ENCODE data around the gene FAM120B.

Gene FAM120B

DNA sequence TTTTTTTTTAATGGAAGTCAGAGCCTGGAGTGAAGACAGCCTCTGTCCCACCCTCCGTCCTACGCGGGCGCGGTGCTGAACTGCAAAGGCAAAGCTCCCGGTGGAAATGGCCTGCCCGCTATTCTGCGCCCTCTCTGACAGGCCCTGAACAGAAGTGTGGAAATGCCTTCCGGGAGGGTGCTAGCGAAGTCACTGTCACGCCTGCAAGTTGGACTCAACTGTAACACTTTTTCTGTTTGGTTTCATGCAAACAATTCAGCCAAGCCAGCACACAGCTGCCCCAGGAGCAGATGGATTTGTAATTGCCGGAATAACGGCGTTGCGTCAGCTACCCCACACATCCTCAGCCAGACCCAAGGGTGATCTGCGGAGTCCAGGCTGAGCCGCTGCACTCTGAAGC, 138.9 kb downstream of the FAM120B start:
- Mint-ChIP-seq H3K4me1 (ENCODE audit: low read depth) (no peaks in the 10 kb centered on the region), H3K27ac (no peak overlapping the region), H3K4me3 (no peak overlapping the region), H3K9me3 (ENCODE audit: low read depth) (no peaks in the 10 kb centered on the region), H3K27me3 (no peaks in the 10 kb centered on the region), H3K36me3 (no peaks in the 10 kb centered on the region)

DNA sequence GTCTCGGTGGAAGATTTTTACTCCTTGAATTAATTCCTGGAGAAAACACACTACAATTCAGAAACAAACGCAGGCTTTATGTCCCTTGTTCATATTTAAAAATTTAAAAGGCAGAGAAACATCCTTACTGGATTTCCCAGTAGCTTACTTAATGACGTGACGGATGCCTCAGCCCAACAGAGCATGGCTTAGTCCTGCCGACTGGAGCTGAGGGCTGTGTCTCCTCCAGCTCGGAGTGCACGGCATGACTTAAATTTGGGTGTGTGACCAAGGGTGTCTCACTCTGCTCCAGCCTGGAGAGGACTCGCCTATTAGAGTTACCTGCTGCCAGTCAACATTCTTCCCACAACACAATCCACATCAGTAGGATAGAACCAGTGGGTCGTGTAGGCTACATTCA, 139.4 kb downstream of the FAM120B start:
- no peaks in the 10 kb centered on the region for H3K36me3 Mint-ChIP-seq
- no peak overlapping the region for H3K4me3 Mint-ChIP-seq
- no peak overlapping the region for H3K27ac Mint-ChIP-seq
- H3K9me3 Mint-ChIP-seq (ENCODE audit: low read depth) = no peaks in the 10 kb centered on the region
- no peaks in the 10 kb centered on the region for H3K27me3 Mint-ChIP-seq
- H3K4me1 Mint-ChIP-seq (ENCODE audit: low read depth) = no peaks in the 10 kb centered on the region

DNA sequence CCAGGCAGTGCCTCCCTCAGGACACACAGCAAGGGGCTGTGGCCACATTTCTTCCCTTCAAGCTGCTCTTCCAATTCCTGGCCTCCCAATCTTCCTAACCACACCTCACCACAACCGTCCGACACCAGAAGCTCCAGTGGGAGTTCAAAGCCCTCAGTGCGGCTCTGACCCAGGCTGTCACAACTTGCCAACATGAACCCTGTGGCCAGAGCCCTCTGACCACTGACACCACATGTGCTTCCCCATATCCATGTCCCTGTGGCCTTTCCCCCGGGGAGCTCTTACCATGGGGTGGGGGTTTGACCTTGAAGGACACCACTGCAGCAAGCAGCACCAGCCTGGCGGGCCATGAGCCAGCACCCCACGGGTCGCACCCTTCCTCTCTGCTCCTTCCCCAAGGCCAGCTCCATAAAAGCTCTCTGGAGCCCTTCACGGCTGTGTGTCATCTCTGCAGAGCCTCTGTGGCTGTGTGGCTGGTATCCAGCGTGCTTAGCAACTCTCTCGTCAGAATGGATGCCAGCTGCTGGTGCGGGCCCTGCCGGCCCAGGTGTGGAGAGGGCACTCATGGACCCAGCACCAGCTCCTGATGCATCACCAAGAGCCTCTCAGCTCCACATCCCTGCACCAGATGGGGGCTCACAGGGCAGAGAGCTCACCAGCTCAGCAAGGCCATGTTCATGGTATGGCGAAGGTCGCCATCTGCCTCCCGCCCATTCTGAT, 140.4 kb downstream of the FAM120B start:
- H3K4me3 Mint-ChIP-seq = no peak overlapping the region
- no peaks in the 10 kb centered on the region for H3K9me3 Mint-ChIP-seq (ENCODE audit: low read depth)
- H3K4me1 Mint-ChIP-seq (ENCODE audit: low read depth) = no peaks in the 10 kb centered on the region
- no peaks in the 10 kb centered on the region for H3K27me3 Mint-ChIP-seq
- no peaks in the 10 kb centered on the region for H3K36me3 Mint-ChIP-seq
- H3K27ac Mint-ChIP-seq = no peak overlapping the region

DNA sequence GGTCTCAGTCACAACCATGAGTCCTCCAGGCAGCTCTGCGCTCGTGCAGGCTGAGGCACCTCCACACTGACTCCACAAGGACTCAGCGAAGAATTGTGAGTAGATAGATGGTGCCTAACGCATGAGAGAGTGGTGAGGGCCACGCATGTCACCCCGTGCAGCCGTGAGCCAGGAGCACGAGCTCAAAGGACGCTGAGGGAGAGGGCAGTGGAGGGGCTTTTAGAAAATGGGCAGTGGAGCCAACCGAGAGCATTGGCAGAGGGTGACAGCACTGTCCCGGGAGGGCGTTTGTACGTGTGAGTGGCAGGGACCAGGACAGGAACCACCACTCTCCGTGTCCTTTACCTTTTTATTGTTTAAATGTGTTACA, 141.0 kb downstream of the FAM120B start:
- Mint-ChIP-seq H3K36me3 (no peaks in the 10 kb centered on the region), H3K27me3 (no peaks in the 10 kb centered on the region), H3K9me3 (ENCODE audit: low read depth) (no peaks in the 10 kb centered on the region), H3K4me1 (ENCODE audit: low read depth) (no peaks in the 10 kb centered on the region), H3K27ac (no peak overlapping the region), H3K4me3 (no peak overlapping the region)

DNA sequence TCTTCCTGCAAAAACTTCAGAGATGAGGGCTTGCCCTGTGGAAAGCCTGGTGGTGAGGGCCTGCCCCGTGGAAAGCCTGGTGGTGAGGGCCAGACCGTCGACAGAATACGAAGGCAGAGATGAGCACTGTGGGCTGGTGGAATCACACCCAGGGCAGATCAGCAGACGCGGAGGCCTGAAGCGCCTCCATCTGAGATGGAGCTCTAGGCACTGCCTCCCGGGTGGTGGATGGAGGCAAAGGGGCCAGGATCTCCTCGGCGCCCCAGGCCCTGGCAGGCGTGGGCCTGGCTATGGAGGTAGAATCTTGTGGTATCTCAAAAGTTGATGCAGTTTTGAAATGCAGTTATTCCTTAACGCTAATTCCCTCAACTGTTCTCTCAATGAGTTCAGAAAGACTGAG, 141.8 kb downstream of the FAM120B start:
- no peaks in the 10 kb centered on the region for H3K27me3 Mint-ChIP-seq
- no peaks in the 10 kb centered on the region for H3K36me3 Mint-ChIP-seq
- H3K4me3 Mint-ChIP-seq = no peak overlapping the region
- H3K9me3 Mint-ChIP-seq (ENCODE audit: low read depth) = no peaks in the 10 kb centered on the region
- H3K4me1 Mint-ChIP-seq (ENCODE audit: low read depth) = no peaks in the 10 kb centered on the region
- no peak overlapping the region for H3K27ac Mint-ChIP-seq

DNA sequence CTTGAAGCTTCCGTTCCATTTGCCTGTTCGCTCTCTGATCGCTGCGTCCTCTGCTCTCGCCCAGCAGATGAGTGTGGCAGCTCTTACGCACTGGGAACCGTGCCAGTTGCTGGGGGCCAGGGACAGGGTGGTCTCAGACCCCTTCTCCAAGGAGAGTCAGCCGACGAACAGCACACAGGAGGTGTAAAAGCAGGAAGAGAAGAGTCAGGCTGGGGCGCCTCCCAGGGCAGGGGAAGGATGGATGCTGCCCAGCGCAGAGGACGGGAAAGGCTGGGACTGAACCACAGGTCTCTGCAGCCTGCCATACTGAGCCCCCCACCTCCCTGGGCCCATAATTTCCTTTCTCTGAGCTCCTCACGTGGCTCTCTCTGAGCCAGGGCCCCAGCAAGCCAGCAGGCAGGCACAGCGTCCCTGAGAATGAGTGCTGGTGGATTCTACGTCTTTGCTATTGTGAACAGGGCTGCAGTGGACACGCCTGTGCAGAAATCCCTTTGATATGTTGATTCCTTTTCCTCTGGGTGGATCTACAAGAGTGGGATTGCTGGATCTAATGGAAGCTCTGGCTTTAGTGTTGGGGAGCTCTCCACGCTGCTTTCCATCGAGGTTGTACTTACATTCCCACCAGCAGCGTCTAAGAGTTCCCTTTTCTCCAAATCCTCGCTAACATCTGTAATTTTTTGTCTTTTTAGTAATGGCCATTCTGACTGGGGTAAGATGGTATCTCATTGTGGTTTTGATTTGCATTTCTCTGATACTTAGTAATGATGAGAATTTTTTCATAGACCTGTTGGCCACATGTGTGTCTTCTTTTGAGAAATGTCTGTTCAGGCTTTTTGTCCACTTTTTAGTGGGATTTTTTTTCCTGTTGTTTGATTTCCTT, 142.4 kb downstream of the FAM120B start:
- no peaks in the 10 kb centered on the region for H3K4me1 Mint-ChIP-seq (ENCODE audit: low read depth)
- no peak overlapping the region for H3K4me3 Mint-ChIP-seq
- no peaks in the 10 kb centered on the region for H3K9me3 Mint-ChIP-seq (ENCODE audit: low read depth)
- H3K27ac Mint-ChIP-seq = no peak overlapping the region
- H3K27me3 Mint-ChIP-seq = no peaks in the 10 kb centered on the region
- no peaks in the 10 kb centered on the region for H3K36me3 Mint-ChIP-seq

DNA sequence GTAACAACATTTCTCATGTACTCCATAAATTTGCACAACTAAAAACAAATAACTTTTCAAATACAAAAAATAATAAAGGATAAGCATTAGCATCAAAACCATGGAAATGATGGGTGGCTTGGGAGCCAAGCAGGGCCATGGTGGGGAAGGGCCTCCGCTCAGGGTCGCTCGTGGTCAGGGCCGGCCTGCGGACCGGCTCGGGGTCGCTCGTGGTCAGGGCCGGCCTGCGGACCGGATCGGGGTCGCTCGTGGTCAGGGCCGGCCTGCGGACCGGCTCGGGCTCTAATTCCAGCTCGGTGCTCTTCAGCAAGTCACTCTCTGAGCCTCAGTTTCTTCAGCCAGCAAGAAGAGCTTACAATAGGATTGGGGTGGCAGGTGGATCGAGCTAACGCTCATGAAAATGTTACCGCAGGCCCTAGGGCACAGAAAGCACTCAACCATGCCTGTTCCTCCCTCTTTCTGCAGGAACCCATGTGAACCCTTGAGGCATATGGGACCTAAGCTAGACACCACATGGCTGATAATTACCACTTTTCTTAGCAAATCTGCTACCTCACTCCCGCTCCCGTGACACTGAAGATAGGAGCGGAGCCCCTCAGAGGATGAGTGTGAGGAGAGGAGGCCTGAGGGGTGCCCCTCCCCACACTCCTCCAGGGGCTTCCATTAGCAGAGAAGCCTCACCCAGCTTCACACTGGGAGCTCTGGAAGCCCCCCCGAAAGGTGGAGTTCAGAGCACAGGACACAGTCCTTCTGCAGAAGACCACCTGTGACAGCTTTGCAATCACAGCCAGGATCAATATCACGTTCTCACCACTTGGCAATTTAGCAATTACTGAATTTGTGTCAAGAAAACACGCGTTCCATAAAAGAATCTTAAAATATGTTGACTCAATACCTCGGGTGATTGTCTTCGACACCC, 143.5 kb downstream of the FAM120B start:
- Mint-ChIP-seq H3K4me3 (no peak overlapping the region), H3K36me3 (no peaks in the 10 kb centered on the region), H3K9me3 (ENCODE audit: low read depth) (no peaks in the 10 kb centered on the region), H3K27me3 (no peaks in the 10 kb centered on the region), H3K27ac (no peak overlapping the region), H3K4me1 (ENCODE audit: low read depth) (peaks cover 3% of the 10 kb centered on the region)

DNA sequence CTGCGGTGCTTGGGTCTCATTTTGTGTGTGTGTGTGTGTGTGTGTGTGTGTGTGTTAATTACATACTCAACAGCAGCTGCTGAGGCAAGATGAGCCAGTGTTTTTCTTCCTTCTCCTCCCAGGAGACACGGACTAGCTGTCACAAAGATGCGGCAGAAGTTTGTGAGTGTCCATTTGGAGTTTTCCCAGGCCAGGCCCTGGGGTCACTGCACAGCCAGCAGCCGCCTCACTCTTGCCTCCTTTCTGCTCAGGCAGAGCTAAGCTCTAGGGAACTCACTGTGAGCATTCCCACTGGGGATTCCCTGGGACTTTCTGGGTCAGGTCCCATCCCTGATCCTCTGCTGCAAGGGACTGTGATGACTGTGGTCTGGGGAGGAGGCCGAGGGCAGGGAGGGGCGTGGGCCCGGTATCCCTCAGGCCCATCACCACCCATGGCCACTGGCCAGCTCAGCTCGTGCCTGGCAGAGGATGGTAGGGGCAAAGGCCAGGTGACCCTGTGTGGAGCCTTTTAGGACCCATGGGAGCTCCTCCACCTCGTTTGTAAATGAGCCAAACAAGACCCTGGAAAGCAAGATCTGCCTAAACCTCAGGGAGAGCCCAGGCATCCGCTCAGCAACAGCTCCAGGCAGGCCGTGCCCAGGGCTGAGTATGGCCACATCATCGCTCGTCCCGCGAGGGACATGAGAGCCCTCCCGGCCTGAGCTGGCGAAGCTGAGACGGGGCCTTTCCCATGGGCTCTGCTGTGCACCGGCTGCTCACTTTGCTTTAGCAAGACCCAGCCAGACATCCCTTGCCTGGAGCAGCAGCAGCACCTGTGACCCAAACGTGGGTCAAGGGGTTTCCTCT, 144.6 kb downstream of the FAM120B start:
- Mint-ChIP-seq H3K27ac (no peak overlapping the region), H3K4me3 (no peak overlapping the region), H3K9me3 (ENCODE audit: low read depth) (no peaks in the 10 kb centered on the region), H3K36me3 (no peaks in the 10 kb centered on the region), H3K4me1 (ENCODE audit: low read depth) (peaks cover 3% of the 10 kb centered on the region), H3K27me3 (no peaks in the 10 kb centered on the region)

DNA sequence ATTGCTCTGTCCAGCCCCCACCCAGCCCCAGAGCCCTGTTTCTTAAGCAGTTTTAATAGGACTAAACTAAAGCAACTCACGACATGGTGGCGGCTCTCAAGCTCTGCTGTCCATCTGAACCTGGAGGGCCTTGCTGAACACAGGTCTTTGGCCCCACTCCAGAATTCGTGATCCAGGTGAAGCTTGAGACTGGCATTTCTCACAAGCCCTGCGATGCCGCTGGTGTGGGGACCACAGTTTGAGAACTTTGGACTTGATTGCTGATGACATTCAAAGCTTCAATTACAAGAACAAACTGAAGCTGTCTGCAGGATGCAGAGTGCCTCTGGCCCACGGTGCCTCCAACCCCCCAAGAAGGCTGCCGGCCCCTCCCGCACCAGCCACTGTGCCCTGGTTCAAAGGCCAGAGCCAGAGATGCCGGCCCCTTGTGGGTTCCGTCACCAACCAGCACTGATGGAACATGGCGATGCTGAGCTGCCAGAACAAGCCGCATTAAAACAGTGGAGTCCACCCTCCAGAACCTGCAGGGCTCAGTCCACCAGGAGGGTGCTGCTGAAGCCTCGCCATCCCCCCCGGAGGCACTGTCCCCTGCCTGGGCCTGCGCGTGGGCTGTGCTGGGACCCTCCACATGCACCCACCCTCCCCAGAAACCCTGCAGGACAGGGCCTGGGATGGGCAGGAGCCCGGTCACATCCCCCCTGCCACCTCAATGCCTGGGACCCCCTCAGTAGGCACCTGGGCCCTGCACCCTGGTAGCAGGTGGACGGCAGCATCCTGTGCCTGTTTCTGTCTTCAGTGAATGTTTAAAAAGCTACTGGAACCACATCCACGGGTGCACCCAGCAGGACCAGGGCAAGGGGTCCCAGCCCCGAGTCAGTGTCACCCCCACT, 145.4 kb downstream of the FAM120B start:
- H3K27me3 Mint-ChIP-seq = no peaks in the 10 kb centered on the region
- H3K36me3 Mint-ChIP-seq = no peaks in the 10 kb centered on the region
- no peak overlapping the region for H3K27ac Mint-ChIP-seq
- no peak overlapping the region for H3K4me3 Mint-ChIP-seq
- no peaks in the 10 kb centered on the region for H3K9me3 Mint-ChIP-seq (ENCODE audit: low read depth)
- peaks cover 3% of the 10 kb centered on the region for H3K4me1 Mint-ChIP-seq (ENCODE audit: low read depth)

DNA sequence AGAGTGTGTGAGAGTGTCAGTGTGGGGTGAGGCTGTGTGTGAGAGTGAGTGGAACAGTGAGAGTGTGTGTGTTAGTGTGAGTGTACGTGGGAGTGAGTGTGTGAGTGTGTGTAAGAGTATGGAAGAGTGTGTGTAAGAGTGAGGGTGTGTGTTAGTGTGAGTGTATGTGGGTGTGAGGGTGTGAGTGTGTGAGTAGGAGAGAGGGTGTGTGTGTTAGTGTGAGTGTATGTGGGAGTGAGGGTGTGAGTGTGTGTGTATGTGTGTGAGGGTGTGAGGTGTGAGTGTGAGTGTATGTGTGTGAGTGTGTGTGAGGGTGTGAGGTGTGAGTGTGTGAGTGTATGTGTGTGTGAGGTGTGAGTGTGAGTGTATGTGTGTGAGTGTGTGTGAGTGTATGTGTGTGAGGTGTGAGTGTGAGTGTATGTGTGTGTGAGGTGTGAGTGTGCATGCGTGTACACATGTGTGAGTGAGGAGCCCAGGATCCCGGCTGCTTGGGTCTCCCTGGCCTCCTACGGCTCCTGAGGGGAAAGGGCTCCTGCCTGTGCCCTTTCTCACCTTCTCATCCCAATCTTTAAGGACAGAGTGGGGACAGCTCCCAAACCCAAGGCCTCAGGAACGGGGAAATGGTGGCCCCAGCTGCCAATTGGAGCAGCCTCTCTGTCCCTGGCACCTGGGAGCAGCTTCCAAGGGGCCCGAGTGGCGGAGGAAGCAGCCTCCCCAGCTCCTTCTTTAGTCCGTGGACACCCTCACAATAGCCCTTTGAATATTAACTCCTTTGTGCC, 146.4 kb downstream of the FAM120B start:
- Mint-ChIP-seq H3K9me3 (ENCODE audit: low read depth) (no peaks in the 10 kb centered on the region), H3K27ac (no peak overlapping the region), H3K4me3 (no peak overlapping the region), H3K36me3 (no peaks in the 10 kb centered on the region), H3K4me1 (ENCODE audit: low read depth) (peaks cover 3% of the 10 kb centered on the region), H3K27me3 (no peaks in the 10 kb centered on the region)

DNA sequence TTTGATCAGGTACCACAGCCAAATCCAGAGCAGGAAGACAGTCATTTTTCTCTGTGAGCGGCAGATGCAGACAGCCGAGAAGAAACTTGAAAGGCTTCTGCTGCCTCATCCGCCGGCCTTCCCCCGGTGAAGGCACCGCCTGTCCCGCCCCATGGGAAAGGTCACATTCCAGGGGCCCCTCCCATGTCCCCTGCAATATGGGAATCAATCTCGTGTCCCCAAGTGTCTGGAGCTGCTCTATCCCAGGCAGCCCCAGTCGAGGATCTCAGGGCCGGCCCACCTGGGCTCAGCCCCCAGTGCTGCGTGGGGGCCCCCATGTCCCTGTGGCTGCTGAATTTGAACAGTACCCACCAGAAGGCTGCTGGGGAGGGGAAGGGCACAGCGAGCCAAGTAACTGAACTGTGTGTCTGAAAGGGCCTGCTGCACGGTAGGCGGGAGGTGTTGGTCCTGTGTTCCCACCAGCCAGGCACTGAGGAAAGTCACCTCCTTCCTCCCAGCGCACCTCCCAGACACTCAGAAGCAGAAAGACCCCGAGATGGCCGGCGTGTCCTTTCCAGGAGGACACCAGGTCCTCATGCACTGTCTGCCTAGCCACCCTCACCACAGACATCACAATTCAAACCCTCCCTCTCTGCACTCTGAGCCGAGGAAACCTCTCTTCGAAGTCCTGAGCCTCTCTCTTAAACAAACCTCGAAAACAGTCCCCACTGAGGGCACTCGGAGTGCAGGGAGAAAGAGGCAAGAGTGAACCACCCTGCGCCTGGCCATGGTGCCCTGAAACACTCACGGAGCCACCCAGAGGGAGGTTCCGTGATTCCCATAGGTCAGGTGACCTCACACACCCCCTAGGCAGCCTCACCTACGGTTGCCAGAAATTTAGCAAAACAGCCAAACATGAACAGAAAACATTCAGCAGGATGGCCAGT, 147.3 kb downstream of the FAM120B start:
- Mint-ChIP-seq H3K4me1 (ENCODE audit: low read depth) (peaks cover 3% of the 10 kb centered on the region), H3K27me3 (no peaks in the 10 kb centered on the region), H3K36me3 (no peaks in the 10 kb centered on the region), H3K4me3 (no peak overlapping the region), H3K27ac (no peak overlapping the region), H3K9me3 (ENCODE audit: low read depth) (no peaks in the 10 kb centered on the region)

DNA sequence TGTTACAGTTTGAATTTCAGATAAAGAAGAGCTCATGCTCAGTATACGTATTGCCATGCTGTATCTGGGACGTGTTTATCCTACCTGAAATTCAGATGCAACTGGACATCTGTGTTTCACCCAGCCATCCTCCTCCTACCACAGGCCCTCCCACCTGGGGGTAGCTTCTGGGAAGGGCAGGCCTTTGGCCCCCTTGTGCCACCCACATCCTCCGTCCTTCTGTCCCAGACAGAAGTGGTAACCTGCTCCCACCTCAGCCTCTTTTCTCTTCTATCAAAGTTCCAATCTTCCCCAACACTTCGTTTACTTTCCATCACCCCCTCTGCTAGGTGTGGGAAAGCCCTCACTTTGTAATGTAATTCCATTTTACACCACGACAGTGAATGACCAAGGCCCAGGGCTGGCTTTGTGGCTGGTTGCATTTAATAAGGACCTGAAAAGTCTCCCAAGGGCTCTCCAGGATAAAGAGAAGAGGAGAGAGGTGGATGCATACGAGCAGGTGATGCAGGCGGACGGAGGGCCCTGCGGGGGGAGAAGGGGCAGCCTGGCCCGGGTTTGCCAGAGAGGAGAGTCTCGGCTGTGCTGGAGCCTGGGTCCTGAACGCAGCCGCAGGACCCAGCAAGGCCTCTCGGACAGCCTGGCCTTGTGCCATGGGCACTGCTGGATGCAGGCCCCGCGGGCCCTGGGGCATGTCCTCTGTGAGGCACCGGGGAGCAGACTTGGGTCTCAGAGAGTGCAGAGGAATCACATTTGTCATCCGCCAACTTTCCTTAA, 148.1 kb downstream of the FAM120B start:
- no peaks in the 10 kb centered on the region for H3K36me3 Mint-ChIP-seq
- no peaks in the 10 kb centered on the region for H3K27me3 Mint-ChIP-seq
- peaks cover 7% of the 10 kb centered on the region for H3K4me1 Mint-ChIP-seq (ENCODE audit: low read depth)
- H3K9me3 Mint-ChIP-seq (ENCODE audit: low read depth) = no peaks in the 10 kb centered on the region
- no peak overlapping the region for H3K4me3 Mint-ChIP-seq
- no peak overlapping the region for H3K27ac Mint-ChIP-seq

All from activated naive CD8-positive, alpha-beta T cell (primary cell).